ENCODE results near the gene MS4A18. TPM values are rescaled to one million over a fixed set of nuclear protein-coding genes. Genes with fewer than 3 reads are reported as not detected.
"Not testable (repeated sequence)": the region's sequence is repeated elsewhere in the genome, so short reads cannot be mapped to it uniquely, and the experiment has no call there.

Gene MS4A18
- not detected for total RNA-seq
- not detected for polyA plus RNA-seq (2013, experiment 1 of 2)
- not detected for polyA plus RNA-seq (2013, experiment 2 of 2)
- 0 to 0.11 (median 0) reads per million in 172 experiments for total RNA-seq

- Mint-ChIP-seq H3K9me3 (no peaks in the 10 kb centered on the region), H3K36me3 (ENCODE audit: low read depth) (no peaks in the 10 kb centered on the region), H3K27me3 (peaks cover 48% of the 10 kb centered on the region), H3K27ac (no peak within 1 kb of the TSS), H3K4me1 (ENCODE audit: low read depth) (no peaks in the 10 kb centered on the region), H3K4me3 (no peak within 1 kb of the TSS)
- no peak within 1 kb of the TSS for H3K4me3 ChIP-seq (ENCODE audit: low read length)
- TF ChIP-seq, protein P1, sequence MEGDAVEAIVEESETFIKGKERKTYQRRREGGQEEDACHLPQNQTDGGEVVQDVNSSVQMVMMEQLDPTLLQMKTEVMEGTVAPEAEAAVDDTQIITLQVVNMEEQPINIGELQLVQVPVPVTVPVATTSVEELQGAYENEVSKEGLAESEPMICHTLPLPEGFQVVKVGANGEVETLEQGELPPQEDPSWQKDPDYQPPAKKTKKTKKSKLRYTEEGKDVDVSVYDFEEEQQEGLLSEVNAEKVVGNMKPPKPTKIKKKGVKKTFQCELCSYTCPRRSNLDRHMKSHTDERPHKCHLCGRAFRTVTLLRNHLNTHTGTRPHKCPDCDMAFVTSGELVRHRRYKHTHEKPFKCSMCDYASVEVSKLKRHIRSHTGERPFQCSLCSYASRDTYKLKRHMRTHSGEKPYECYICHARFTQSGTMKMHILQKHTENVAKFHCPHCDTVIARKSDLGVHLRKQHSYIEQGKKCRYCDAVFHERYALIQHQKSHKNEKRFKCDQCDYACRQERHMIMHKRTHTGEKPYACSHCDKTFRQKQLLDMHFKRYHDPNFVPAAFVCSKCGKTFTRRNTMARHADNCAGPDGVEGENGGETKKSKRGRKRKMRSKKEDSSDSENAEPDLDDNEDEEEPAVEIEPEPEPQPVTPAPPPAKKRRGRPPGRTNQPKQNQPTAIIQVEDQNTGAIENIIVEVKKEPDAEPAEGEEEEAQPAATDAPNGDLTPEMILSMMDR (IDR thresholded peaks at IDR 0.05) = no peak
- POLR2A ChIA-PET = no interaction called here
- no peaks in the 10 kb centered on the region for H3K9me3 ChIP-seq (ENCODE audit: control insufficient read depth in 1 of 2, insufficient read depth in 1 of 2, low read length in 2 of 2)
- CTCF ChIA-PET = no interaction called here
- no peak within 1 kb of the TSS for H3K27ac ChIP-seq (ENCODE audit: low read depth in 1 of 2, low read length in 2 of 2)
- ATAC-seq (ENCODE audit: poor library complexity) = no peak
- no peaks in the 10 kb centered on the region for H3K36me3 ChIP-seq (ENCODE audit: insufficient read depth, low read length)
- intact Hi-C loops (cut with DNase I, micrococcal nuclease) = no loop called here
- no peaks in the 10 kb centered on the region for H3K4me1 ChIP-seq (ENCODE audit: insufficient read depth, low read length)
- H3K27me3 ChIP-seq (ENCODE audit: control insufficient read depth in 1 of 2, insufficient read depth in 2 of 2, low read length in 2 of 2) = peaks cover 0 to 6% of the 10 kb centered on the region in 2 experiments
- DNase-seq = no peak
Observed at GRCh38 chr11:60724420-60724819, at the start of gene MS4A18. Gene MS4A18, plus strand, starts transcription at chr11:60724720.

DNA sequence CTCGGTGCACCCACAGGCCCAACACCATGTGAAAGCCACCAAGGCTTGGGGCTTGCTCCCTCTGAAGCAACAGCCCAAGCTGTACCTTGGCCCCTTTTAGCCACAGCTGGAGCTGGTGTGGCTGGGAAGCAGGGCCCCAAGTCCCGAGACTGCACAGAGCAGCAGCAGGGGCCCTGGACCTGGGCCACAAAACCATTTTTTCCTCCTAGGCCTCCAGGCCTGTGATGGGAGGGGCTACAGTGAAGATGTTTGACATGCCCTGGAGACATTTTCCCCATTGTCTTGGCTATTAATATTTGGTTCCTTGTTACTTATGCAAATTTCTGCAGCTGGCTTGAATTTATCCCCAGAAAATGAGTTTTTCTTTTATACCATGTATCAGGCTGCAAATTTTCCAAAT is 46.3 kb upstream of the MS4A18 start:
- H3K4me1 Mint-ChIP-seq (ENCODE audit: low read depth); H3K4me3 ChIP-seq (ENCODE audit: low read length); H3K27me3 ChIP-seq (ENCODE audit: control insufficient read depth in 1 of 2, insufficient read depth in 2 of 2, low read length in 2 of 2); DNase-seq; POLR2A ChIA-PET; H3K27ac Mint-ChIP-seq; H3K4me1 ChIP-seq (ENCODE audit: insufficient read depth, low read length); ATAC-seq (ENCODE audit: poor library complexity); intact Hi-C loops (cut with DNase I, micrococcal nuclease); H3K4me3 Mint-ChIP-seq; CTCF ChIA-PET; H3K36me3 ChIP-seq (ENCODE audit: insufficient read depth, low read length); H3K36me3 Mint-ChIP-seq (ENCODE audit: low read depth); H3K27ac ChIP-seq (ENCODE audit: low read depth in 1 of 2, low read length in 2 of 2): not testable (repeated sequence)
- H3K9me3 Mint-ChIP-seq = peaks cover 15% of the 10 kb centered on the region
- peaks cover 10 to 31% of the 10 kb centered on the region in 2 experiments for H3K9me3 ChIP-seq (ENCODE audit: control insufficient read depth in 1 of 2, insufficient read depth in 1 of 2, low read length in 2 of 2)
- H3K27me3 Mint-ChIP-seq = peaks cover 31% of the 10 kb centered on the region

DNA sequence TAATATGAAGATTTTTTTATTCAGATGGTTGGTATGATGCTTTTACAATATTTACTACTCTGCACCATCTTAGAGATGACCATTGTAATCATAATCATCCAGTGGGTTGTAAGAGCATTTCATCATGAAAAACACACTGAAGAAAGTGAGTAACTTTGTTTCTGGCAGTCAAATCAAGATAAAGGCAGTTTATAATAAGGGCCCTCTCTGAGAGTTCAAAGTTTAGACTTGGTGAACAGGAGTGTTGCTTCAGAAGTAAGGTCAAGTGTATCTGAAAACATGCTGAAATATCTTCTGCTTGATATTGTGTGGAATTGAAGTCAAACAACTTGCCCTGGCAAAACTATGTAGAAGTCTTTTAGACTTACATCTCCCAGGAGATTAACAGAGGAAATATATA is 44.6 kb upstream of the MS4A18 start:
- H3K36me3 ChIP-seq (ENCODE audit: insufficient read depth, low read length) = no peaks in the 10 kb centered on the region
- DNase-seq (no peak), ATAC-seq (ENCODE audit: poor library complexity) (no peak)
- no peak overlapping the region for H3K27ac ChIP-seq (ENCODE audit: low read depth in 1 of 2, low read length in 2 of 2)
- Mint-ChIP-seq H3K27me3 (peaks cover 31% of the 10 kb centered on the region), H3K27ac (no peak overlapping the region), H3K4me3 (no peak overlapping the region), H3K36me3 (ENCODE audit: low read depth) (peaks cover 8% of the 10 kb centered on the region), H3K9me3 (peaks cover 15% of the 10 kb centered on the region), H3K4me1 (ENCODE audit: low read depth) (no peaks in the 10 kb centered on the region)
- H3K27me3 ChIP-seq (ENCODE audit: control insufficient read depth in 1 of 2, insufficient read depth in 2 of 2, low read length in 2 of 2) = peaks cover 0 to 3% of the 10 kb centered on the region in 2 experiments
- H3K4me3 ChIP-seq (ENCODE audit: low read length) = no peak overlapping the region
- no peaks in the 10 kb centered on the region for H3K4me1 ChIP-seq (ENCODE audit: insufficient read depth, low read length)
- intact Hi-C loops (cut with DNase I, micrococcal nuclease) = no loop called here
- ChIA-PET POLR2A (no interaction called here), CTCF (no interaction called here)
- TF ChIP-seq, protein P1 (IDR thresholded peaks at IDR 0.05) = no peak
- peaks cover 10 to 26% of the 10 kb centered on the region in 2 experiments for H3K9me3 ChIP-seq (ENCODE audit: control insufficient read depth in 1 of 2, insufficient read depth in 1 of 2, low read length in 2 of 2)

DNA sequence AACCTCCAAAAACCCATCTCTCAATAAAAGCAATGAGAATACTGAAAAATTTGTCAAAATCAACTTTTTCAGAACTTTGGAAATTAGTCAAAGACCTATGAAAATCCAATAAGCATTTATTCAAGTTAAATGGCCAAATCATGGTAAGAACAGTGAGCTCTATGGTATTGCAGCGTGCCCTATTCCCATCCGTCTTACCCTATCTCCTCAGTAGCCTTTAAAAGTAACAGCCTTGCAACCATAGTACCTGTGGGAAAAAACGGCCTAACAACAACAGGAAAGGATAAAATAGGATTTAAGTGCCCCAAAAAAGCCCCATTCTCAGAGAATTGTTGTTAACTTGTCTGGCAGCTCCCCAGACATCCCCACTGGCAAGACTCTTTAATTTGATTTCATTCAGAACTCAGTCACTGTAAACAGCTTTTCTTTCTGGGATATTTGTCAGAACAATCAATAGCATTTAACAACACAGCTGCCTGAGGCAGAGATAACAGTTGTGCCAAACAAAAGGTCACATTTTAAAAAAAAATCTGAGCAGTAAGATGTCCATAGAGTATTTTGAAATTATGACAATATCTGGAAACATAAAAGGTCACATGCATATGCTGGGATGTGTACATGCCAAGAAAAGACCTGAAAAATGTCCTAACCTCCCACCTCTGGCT is 43.9 kb upstream of the MS4A18 start:
- no peaks in the 10 kb centered on the region for H3K36me3 ChIP-seq (ENCODE audit: insufficient read depth, low read length)
- TF ChIP-seq, protein P1 (IDR thresholded peaks at IDR 0.05) = no peak
- no peak overlapping the region for H3K4me3 ChIP-seq (ENCODE audit: low read length)
- Mint-ChIP-seq H3K4me3 (no peak overlapping the region), H3K27ac (no peak overlapping the region), H3K9me3 (peaks cover 15% of the 10 kb centered on the region), H3K4me1 (ENCODE audit: low read depth) (no peaks in the 10 kb centered on the region), H3K36me3 (ENCODE audit: low read depth) (peaks cover 8% of the 10 kb centered on the region), H3K27me3 (peaks cover 31% of the 10 kb centered on the region)
- H3K27ac ChIP-seq (ENCODE audit: low read depth in 1 of 2, low read length in 2 of 2) = no peak overlapping the region
- no peaks in the 10 kb centered on the region for H3K4me1 ChIP-seq (ENCODE audit: insufficient read depth, low read length)
- peaks cover 10 to 26% of the 10 kb centered on the region in 2 experiments for H3K9me3 ChIP-seq (ENCODE audit: control insufficient read depth in 1 of 2, insufficient read depth in 1 of 2, low read length in 2 of 2)
- CTCF ChIA-PET = no interaction called here
- DNase-seq (no peak), ATAC-seq (ENCODE audit: poor library complexity) (no peak)
- POLR2A ChIA-PET = no interaction called here
- H3K27me3 ChIP-seq (ENCODE audit: control insufficient read depth in 1 of 2, insufficient read depth in 2 of 2, low read length in 2 of 2) = peaks cover 0 to 3% of the 10 kb centered on the region in 2 experiments
- intact Hi-C loops (cut with DNase I, micrococcal nuclease) = no loop called here

- H3K9me3 Mint-ChIP-seq; H3K36me3 ChIP-seq (ENCODE audit: insufficient read depth, low read length); H3K27ac ChIP-seq (ENCODE audit: low read depth in 1 of 2, low read length in 2 of 2); H3K27me3 ChIP-seq (ENCODE audit: control insufficient read depth in 1 of 2, insufficient read depth in 2 of 2, low read length in 2 of 2); POLR2A ChIA-PET; H3K4me1 ChIP-seq (ENCODE audit: insufficient read depth, low read length); H3K4me1 Mint-ChIP-seq (ENCODE audit: low read depth); DNase-seq; intact Hi-C loops (cut with DNase I, micrococcal nuclease); CTCF ChIA-PET; H3K9me3 ChIP-seq (ENCODE audit: control insufficient read depth in 1 of 2, insufficient read depth in 1 of 2, low read length in 2 of 2); H3K36me3 Mint-ChIP-seq (ENCODE audit: low read depth); H3K4me3 ChIP-seq (ENCODE audit: low read length); H3K27ac Mint-ChIP-seq; H3K4me3 Mint-ChIP-seq; ATAC-seq (ENCODE audit: poor library complexity): not testable (repeated sequence)
- peaks cover 13% of the 10 kb centered on the region for H3K27me3 Mint-ChIP-seq
Observed at GRCh38 chr11:60684541-60684848, 40.0 kb upstream of the MS4A18 start.
